Brain microvascular endothelial cell (primary cell): ENCODE data around the gene NOS1.
"Not testable (repeated sequence)": the region's sequence is repeated elsewhere in the genome, so short reads cannot be mapped to it uniquely, and the experiment has no call there.

Source experiments
- DNase-seq: peaks from one replicate; pipeline ENCODE4 v3.0.0-alpha.2; 2020
- H3K27ac ChIP-seq: fragments of 250-450 bp; sonication (Bioruptor Pico); 2 replicates; pipeline ENCODE4 v1.5.1; 2020; ENCODE audit warnings: mild to moderate bottlenecking, moderate library complexity
- H3K27me3 ChIP-seq: fragments of 250-450 bp; sonication (Bioruptor Pico); replicated peaks from 2 replicates; pipeline ENCODE4 v1.5.1; 2020; ENCODE audit warnings: mild to moderate bottlenecking
- H3K36me3 ChIP-seq: fragments of 250-450 bp; sonication (Bioruptor Pico); replicated peaks from 2 replicates; pipeline ENCODE4 v1.5.1; 2020; ENCODE audit warnings: mild to moderate bottlenecking
- H3K4me3 ChIP-seq: 2 replicates; pipeline ENCODE4 v1.5.1; 2011; ENCODE audit warnings: low read depth, mild to moderate bottlenecking, control low read depth, low read length, moderate library complexity
- in situ Hi-C: cut with HindIII; loops from 2 replicates; pipeline ENCODE4 v1.10.0; 2017; ENCODE audit warnings: low sequenced_read_pairs, low pct_ligation_motif_present
- TF ChIP-seq, protein P1 (sequence below): IDR thresholded peaks from 2 replicates; pipeline ENCODE4 v1.5.1; 2011; ENCODE audit warnings: low read depth, mild to moderate bottlenecking, moderate library complexity, low read length, control low read depth, inconsistent platforms; ENCODE audit errors: missing control alignments

The NOS1 gene

DNA sequence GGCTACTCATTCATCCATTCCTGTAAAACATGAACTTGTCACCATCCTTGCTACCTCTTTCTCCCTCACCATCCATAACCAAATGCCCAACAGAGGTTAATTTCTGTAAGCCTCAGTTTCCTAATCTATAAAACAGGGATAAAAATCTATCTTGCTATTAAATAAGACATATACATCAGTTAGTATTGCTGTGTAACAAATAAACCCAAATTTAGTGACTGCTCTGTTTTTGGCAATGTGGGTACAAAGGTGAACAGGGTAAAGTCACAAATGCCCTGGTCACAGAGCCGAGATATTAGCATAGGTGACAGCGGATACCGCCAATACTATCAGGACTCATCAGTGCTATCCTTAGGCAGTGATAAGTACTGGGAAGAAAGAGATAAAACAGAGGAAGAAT is 167.5 kb downstream of the NOS1 start:
- in situ Hi-C loops = no loop called here
- Histone ChIP-seq H3K27me3 (no peaks in the 10 kb centered on the region), H3K4me3 (no peak overlapping the region), H3K27ac (no peak overlapping the region), H3K36me3 (no peaks in the 10 kb centered on the region)
- DNase-seq = no peak
- TF ChIP-seq, protein P1, sequence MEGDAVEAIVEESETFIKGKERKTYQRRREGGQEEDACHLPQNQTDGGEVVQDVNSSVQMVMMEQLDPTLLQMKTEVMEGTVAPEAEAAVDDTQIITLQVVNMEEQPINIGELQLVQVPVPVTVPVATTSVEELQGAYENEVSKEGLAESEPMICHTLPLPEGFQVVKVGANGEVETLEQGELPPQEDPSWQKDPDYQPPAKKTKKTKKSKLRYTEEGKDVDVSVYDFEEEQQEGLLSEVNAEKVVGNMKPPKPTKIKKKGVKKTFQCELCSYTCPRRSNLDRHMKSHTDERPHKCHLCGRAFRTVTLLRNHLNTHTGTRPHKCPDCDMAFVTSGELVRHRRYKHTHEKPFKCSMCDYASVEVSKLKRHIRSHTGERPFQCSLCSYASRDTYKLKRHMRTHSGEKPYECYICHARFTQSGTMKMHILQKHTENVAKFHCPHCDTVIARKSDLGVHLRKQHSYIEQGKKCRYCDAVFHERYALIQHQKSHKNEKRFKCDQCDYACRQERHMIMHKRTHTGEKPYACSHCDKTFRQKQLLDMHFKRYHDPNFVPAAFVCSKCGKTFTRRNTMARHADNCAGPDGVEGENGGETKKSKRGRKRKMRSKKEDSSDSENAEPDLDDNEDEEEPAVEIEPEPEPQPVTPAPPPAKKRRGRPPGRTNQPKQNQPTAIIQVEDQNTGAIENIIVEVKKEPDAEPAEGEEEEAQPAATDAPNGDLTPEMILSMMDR = no peak

GRCh38 chr12:117192581-117192980 is 168.8 kb downstream of the NOS1 start:
- H3K36me3 ChIP-seq, H3K27me3 ChIP-seq, DNase-seq, H3K4me3 ChIP-seq, H3K27ac ChIP-seq, in situ Hi-C loops: not testable (repeated sequence)

GRCh38 chr12:117192057-117192456 is 169.4 kb downstream of the NOS1 start:
- in situ Hi-C loops = no loop called here
- TF ChIP-seq, protein P1 = no peak
- Histone ChIP-seq H3K27me3 (no peaks in the 10 kb centered on the region), H3K27ac (no peak overlapping the region), H3K4me3 (no peak overlapping the region), H3K36me3 (no peaks in the 10 kb centered on the region)
- no peak for DNase-seq

DNA sequence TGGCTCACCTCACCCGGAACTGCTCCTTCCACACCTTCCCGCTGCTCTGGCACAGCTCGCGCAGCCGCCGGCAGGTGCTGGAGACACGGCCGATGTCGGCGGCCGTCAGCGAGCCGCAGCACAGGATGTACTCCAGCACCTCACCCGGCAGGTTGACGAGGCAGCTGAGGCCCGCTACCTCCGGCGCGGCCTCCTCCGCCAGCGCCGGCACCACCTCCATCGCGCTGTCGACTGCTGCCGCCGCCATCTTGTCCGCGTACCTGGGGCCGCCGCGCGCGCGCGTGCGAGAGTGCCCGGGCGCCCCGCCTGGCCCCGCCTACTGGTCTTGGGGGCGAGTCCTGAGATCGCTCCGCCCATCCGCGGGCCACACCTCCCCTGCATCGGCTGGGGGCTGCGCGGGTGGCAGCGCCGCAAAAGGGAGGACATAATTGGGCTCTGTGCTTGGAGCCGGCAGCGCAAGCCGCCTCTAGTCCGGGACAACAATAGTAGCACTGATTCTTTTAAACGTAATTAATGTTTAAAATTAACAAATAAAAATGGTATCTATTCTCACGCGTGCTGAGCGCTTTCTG is 171.1 kb downstream of the NOS1 start, which contains the start of gene FBXO21:
Gene FBXO21, minus strand, starts transcription at position 261 of the 572 bp plus-strand sequence. Its CDS starts 14 bp downstream, at position 247.
- in situ Hi-C loops = no loop called here
- peak within 1 kb of the TSS; percentile 80 for H3K4me3 ChIP-seq
- no peaks in the 10 kb centered on the region for H3K36me3 ChIP-seq
- TF ChIP-seq, protein P1 = no peak
- DNase-seq = peak; percentile 69
- H3K27ac ChIP-seq = no peak within 1 kb of the TSS
- H3K27me3 ChIP-seq = no peaks in the 10 kb centered on the region

- in situ Hi-C loops = no loop called here
- Histone ChIP-seq H3K27ac (no peak overlapping the region), H3K4me3 (peak overlapping the region; percentile 80), H3K27me3 (no peaks in the 10 kb centered on the region), H3K36me3 (peaks cover 4% of the 10 kb centered on the region)
- DNase-seq = peak; percentile 33
- TF ChIP-seq, protein P1 = peak; percentile 2
Measured at GRCh38 chr12:117189725-117190209, 171.7 kb downstream of the NOS1 start.

DNA sequence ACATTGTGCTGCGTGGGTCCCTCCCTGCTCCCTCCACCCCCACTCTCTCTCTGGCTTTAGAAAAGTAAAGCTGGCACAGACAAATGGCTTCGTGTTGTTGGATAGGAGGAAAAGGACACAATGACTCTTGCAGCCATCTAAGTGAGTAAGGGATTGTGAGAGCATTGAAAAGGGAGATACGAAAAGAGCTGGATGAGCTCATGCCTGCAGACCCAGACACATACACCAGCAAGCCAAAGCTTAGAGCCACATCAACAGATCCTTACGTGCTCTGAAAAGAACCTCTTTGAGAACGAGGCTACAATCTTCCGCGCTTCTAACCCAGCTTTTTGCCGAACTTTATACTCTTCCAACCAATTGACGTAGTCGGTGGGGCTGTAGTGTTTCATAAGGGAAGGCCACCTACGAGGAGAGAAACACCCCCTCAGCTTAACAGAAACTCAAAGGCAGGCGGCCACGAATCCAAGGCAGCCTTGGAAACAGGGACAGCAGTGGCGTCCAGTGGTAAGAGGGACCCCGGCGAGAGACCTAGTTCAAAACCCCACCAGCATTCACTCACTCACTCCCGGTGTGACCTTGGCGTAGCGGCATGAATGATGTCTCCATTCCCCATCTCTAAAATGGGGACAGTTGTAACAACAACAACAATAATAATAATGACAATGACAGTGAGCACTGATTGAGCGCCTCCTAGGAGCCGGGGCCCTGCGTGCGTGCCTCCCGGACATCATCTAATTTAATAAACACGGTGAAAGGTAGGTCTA is 172.3 kb downstream of the NOS1 start:
- in situ Hi-C loops = no loop called here
- Histone ChIP-seq H3K4me3 (peak overlapping the region; percentile 80), H3K27ac (no peak overlapping the region), H3K36me3 (peaks cover 9% of the 10 kb centered on the region), H3K27me3 (no peaks in the 10 kb centered on the region)
- TF ChIP-seq, protein P1 = no peak
- peak; percentile 17 for DNase-seq
